Measurements from ENCODE around the gene GEMIN7. TPM values are rescaled to one million over a fixed set of nuclear protein-coding genes. Genes with fewer than 3 reads are reported as not detected.

The GEMIN7 gene
- total RNA-seq, 1 donor from 2014 or later: 35.6 TPM

DNA sequence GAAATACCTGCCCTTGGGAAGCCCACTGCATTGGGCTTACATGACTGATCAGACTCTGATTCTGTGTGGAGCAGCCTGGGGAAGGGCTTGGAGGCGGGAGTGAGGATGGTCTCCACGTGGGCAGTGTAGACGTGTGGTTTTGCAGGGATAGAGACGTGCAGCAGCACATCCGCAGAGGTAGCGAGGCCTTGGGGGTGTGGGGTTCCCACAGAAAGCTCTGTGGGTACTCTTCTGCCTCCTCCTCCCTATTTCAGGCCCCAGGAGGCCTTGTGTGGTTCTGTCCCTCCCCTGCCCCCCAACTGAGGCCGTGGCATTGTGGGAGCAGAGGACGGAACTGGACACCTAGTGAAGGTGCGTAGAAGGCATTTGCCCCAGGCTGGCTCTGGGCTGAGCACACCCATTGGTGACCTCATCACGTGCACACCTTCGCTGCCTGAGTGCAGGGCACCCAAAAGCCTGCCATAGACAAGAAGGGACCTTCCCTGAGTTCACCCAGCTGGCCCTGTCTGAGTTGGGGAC, 42.8 kb downstream of the GEMIN7 start:
- H3K9me3 Mint-ChIP-seq: no peaks in the 10 kb centered on the region
- peaks cover 46% of the 10 kb centered on the region for H3K4me1 Mint-ChIP-seq (ENCODE audit: unreplicated experiment)
- no peak overlapping the region for H3K4me3 Mint-ChIP-seq
- H3K27ac Mint-ChIP-seq: peak overlapping the region; percentile 74
- DNase-seq (ENCODE audit: extremely low spot score, unreplicated experiment): no peak
- TF ChIP-seq, protein P1, sequence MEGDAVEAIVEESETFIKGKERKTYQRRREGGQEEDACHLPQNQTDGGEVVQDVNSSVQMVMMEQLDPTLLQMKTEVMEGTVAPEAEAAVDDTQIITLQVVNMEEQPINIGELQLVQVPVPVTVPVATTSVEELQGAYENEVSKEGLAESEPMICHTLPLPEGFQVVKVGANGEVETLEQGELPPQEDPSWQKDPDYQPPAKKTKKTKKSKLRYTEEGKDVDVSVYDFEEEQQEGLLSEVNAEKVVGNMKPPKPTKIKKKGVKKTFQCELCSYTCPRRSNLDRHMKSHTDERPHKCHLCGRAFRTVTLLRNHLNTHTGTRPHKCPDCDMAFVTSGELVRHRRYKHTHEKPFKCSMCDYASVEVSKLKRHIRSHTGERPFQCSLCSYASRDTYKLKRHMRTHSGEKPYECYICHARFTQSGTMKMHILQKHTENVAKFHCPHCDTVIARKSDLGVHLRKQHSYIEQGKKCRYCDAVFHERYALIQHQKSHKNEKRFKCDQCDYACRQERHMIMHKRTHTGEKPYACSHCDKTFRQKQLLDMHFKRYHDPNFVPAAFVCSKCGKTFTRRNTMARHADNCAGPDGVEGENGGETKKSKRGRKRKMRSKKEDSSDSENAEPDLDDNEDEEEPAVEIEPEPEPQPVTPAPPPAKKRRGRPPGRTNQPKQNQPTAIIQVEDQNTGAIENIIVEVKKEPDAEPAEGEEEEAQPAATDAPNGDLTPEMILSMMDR (conservative IDR thresholded peaks at IDR 0.05): no peak
- H3K36me3 Mint-ChIP-seq: no peaks in the 10 kb centered on the region
- no peaks in the 10 kb centered on the region for H3K27me3 Mint-ChIP-seq

DNA sequence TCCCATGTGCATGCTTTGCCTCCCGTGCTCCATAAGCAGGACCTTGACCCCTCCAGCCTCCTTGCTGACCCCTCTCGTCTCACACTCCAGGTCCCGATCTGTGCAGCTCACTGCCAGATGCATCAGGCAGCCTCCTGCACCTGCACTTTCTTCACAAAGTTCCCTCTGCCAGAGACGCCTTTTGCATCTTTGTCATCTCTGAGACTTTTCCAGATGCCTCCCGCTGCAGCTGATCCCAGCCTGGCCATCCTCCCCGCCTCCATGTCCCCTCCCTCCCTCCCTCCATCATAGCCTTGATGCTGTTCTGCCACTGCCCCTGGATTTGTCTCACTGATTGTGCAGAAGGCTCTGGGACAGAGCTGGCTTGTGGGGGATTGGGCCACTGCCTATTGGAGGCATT, 43.8 kb downstream of the GEMIN7 start:
- TF ChIP-seq, protein P1 (conservative IDR thresholded peaks at IDR 0.05): no peak
- no peak overlapping the region for H3K4me3 Mint-ChIP-seq
- no peaks in the 10 kb centered on the region for H3K27me3 Mint-ChIP-seq
- H3K36me3 Mint-ChIP-seq: no peaks in the 10 kb centered on the region
- H3K4me1 Mint-ChIP-seq (ENCODE audit: unreplicated experiment): peaks cover 42% of the 10 kb centered on the region
- no peak for DNase-seq (ENCODE audit: extremely low spot score, unreplicated experiment)
- H3K9me3 Mint-ChIP-seq: no peaks in the 10 kb centered on the region
- H3K27ac Mint-ChIP-seq: peak overlapping the region; percentile 89

DNA sequence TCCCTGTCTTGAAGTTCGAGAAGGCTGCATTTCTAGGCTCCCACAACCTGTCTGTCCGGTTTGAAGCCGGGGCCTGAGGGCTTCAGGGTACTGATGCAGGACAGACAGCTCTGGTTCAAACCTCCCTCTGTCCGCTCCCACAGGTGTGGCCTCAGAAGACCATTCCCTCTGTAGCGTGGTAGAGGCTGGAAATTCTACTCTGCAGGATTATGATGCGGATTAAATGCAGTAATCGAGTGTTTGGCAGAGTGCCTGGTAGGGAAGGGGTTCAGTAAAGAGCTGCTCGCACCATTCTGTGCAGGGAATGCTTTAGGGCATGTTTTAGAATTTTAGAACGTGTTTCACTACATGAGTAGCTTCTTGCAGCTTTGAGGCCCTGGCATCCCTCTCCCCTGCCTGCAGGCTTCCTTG, 44.4 kb downstream of the GEMIN7 start:
- Mint-ChIP-seq H3K27me3 (no peaks in the 10 kb centered on the region), H3K4me3 (peak overlapping the region; percentile 47), H3K4me1 (ENCODE audit: unreplicated experiment) (peaks cover 42% of the 10 kb centered on the region), H3K36me3 (no peaks in the 10 kb centered on the region), H3K27ac (peak overlapping the region; percentile 89), H3K9me3 (no peaks in the 10 kb centered on the region)
- DNase-seq (ENCODE audit: extremely low spot score, unreplicated experiment): no peak
- TF ChIP-seq, protein P1 (conservative IDR thresholded peaks at IDR 0.05): no peak

DNA sequence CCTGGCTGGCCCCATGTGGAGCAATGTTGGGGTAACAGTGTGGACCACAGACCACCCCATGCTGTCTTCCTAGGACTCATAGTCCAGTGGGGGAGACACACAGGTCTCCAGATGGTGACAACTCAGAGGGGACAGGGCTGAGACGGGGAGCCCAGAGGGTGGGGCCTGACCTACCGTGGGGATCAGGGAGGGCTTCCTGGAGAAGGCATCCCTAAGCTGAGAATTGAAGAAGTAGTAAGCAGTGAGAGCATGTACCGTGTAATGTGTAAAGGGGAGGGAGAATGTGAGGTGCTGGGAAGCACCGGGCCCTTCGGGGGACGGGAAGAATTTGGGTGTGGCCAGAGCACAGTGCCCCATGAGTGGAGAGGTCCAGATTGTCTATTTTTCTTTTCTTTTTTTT, 45.0 kb downstream of the GEMIN7 start:
- H3K4me3 Mint-ChIP-seq: peak overlapping the region; percentile 47

DNA sequence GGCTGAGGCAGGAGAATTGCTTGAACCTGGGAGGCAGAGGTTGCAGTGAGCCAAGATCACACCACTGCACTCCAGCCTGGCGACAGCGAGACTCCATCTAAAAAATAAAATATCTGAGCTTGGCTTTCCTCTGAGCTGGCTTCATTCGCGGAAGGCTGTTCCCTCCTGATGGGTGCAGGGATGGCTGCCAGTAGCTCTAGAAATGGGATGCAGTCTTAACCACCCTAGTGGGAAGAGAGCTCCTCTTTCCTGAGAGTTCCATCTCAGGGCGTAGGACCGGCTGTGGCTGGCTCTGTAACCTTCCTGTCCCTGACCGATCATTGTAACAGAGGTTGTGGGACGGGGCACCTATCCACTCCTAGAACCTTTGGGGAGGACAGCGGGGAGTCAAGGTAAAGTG, 46.3 kb downstream of the GEMIN7 start:
- Mint-ChIP-seq H3K4me1 (ENCODE audit: unreplicated experiment) (peaks cover 39% of the 10 kb centered on the region), H3K27ac (peak overlapping the region; percentile 89), H3K27me3 (no peaks in the 10 kb centered on the region), H3K4me3 (no peak overlapping the region), H3K36me3 (no peaks in the 10 kb centered on the region), H3K9me3 (no peaks in the 10 kb centered on the region)
- TF ChIP-seq, protein P1 (conservative IDR thresholded peaks at IDR 0.05): no peak
- DNase-seq (ENCODE audit: extremely low spot score, unreplicated experiment): no peak

More for the DNA sequence above, 45.0 kb downstream of the GEMIN7 start:
- no peak for DNase-seq (ENCODE audit: extremely low spot score, unreplicated experiment)
- no peaks in the 10 kb centered on the region for H3K9me3 Mint-ChIP-seq
- peak overlapping the region; percentile 89 for H3K27ac Mint-ChIP-seq
- H3K27me3 Mint-ChIP-seq: no peaks in the 10 kb centered on the region
- no peaks in the 10 kb centered on the region for H3K36me3 Mint-ChIP-seq
- peaks cover 42% of the 10 kb centered on the region for H3K4me1 Mint-ChIP-seq (ENCODE audit: unreplicated experiment)
- TF ChIP-seq, protein P1 (conservative IDR thresholded peaks at IDR 0.05): no peak

Data from type B pancreatic cell (in vitro differentiated cells).